ENCODE results near the gene HEATR5A.
"Not testable (repeated sequence)": the region's sequence is repeated elsewhere in the genome, so short reads cannot be mapped to it uniquely, and the experiment has no call there.

The HEATR5A gene

GRCh38 chr14:31420319-31421111 lies at the start of gene HEATR5A:
Gene HEATR5A (minus strand): TSS chr14:31420550. CDS start chr14:31402975, 17,575 bp downstream.
- peak; percentile 97 for DNase-seq

GRCh38 chr14:31466554-31466953 lies 46.2 kb upstream of the HEATR5A start:
- no peak for DNase-seq

DNA sequence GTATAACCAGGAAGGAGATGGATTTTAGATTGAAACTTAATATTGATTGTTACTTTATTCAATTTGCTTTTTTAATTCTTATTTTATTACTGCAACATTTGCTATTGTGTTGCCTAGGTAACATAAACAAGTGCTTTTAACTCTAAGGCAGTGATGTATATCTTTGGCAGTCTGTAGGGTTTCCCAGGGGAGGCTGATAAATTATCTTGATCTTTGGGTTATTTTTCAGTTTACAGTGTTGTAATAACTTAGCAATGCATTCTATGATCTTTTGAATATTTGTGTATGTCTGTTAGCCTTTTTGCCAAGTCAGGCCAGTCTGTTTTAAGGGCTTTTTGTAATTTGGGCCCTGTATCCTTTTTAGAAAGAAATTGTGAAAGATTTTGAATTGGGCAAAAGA lies 44.8 kb upstream of the HEATR5A start:
- DNase-seq: no peak

DNA sequence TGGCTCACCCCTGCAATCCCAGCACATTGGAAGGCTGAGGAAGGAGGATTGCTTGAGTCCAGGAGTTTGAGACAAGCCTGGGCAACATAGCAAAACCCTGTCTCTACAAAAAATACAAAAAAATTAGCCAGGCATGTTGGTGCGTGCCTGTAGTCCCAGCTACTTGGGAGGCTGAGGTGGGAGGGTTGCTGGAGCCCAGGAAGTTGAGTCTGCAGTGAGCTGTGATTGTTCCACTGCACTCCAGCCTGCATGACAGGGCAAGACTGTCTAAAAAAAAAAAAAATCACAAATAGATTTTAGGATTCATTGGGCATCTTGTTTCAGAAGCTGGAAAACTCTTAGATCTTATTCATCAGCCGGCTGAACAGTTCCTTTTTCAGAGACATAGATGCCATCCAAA lies 42.1 kb upstream of the HEATR5A start:
- not testable (repeated sequence) for DNase-seq

DNA sequence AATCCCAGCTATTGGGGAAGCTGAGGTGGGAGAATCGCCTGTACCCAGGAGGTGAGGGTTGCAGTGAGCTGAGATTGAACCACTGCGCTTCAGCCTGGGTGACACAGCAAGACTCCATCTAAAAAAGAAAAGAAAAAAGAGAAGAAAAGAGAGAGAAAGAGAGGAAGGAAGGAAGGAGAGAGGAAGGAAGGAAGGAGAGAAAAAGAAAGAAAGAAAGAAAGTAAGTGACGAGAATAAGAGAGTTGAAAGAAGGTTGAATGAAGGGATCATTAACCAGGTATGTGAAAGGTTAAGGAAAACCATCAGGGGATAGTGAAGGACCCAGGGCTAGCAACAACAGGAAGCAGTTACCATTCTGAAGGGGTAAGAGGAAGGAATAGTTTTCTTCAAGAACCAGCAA lies 41.2 kb upstream of the HEATR5A start:
- DNase-seq: no peak

GRCh38 chr14:31457665-31458659 lies 37.6 kb upstream of the HEATR5A start:
- no peak for DNase-seq

DNA sequence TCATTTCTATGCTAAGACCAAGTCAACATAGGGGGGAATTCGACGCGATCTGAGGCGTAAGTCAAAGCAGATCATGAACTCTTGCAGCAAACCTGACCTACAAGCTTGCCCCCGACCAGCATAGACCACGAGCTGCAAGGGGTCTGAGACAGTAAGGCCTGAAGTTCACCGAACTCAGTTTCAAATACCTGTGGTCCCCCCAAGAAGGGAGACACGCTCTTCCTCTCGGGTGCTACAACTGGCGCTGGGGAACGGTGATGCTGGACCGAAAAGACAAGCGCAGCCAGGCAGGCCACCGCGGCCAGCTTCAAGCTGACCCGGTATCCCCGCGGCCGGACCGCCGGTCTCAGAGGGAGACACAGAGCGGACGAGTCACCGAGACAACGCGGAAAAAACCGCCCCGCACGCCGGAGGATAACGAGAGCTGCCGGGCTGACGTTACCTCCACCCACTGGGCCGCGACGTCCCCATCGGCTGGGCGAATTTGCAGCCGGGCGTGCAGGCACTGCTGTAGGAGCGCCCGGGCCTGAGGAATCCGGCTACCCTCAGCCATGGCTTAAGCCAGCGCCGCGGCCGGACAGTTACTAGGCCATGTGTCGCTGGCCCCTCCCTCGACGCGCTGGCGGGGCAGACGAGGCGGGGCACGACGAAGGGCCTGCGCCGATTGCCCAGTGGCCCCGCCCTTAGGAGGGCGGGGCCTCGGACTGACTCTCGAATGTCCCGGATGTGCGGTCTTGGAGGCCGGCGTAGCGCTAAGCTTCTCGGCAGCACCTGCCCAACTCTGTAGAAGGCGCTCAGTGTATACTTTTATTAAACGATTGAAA lies 36.7 kb upstream of the HEATR5A start, which contains the start of gene DTD2:
DTD2 (minus strand) TSS at position 666 of the 824 bp plus-strand sequence; CDS start at position 553, 113 bp downstream.
- peak; percentile 96 for DNase-seq

DNA sequence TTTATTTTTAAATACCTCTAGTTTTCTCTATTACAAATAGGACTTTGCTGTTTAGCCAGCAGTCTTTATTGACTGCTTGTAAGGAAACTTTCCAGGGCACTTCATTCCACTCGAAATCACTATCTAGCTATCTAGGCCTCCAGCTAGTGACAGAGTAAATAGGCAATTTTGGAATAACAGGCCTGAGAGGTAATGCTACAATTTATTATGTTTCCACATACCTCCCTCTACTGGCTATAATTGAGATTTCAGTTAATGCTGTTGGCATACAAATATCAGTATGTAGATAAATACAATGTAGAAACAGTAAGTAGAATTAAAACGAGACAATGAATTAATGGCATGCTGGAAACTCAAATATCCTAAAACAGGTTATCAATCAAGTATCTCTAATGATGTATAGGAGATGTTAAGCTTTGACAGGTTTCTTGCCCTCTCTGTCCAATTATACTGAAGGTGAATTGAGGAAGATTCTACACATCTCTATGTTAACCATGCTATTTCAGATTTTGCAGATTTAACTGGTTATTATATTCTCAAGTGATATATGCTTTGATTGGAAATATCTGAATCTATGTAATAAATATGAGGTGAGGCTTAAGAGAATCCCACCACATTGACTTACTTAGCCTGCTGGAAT lies 29.7 kb upstream of the HEATR5A start:
- DNase-seq: no peak

- no peak for DNase-seq
These were observed 28.8 kb upstream of the HEATR5A start for GRCh38 chr14:31449136-31449535.

DNA sequence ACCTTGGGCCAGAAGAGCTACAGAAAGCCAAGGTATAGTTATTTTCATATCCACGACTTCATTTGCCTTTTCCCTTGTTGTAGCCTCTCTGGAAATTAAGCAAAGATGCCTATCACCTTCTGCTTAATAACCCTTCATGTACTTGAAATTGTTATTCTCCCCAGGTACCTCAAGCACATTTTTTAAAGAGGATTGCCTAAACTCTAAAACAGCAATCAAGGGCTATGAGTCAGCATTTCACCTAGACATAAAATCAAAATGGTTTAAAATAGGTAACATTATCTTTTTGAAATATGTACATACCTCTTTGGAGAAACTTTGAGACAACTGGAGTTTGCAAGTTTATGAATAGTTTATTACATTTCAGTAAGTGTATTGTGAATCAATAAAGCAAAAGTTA lies 25.4 kb upstream of the HEATR5A start:
- DNase-seq: no peak

DNA sequence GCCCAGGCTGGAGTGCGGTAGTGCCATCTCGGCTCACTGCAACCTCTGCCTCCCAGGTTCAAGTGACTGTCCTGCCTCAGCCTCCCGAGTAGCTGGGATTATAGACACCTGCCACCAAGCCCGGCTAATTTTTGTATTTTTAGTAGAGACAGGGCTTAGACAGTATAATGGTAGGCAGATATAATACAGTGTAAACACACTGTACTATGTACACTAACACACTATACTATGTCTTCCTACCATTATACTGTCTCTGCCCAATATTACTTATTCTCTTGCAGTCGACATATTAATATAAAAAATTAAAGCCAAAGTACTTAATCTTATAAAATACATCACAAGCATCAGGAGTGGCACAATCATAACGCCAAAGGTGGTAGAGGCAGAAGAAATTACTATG lies 21.9 kb upstream of the HEATR5A start:
- DNase-seq: no peak

- no peak for DNase-seq
These were observed 21.1 kb upstream of the HEATR5A start for GRCh38 chr14:31441273-31442111.

- no peak for DNase-seq
These were observed 19.9 kb upstream of the HEATR5A start for GRCh38 chr14:31440280-31440679.

DNA sequence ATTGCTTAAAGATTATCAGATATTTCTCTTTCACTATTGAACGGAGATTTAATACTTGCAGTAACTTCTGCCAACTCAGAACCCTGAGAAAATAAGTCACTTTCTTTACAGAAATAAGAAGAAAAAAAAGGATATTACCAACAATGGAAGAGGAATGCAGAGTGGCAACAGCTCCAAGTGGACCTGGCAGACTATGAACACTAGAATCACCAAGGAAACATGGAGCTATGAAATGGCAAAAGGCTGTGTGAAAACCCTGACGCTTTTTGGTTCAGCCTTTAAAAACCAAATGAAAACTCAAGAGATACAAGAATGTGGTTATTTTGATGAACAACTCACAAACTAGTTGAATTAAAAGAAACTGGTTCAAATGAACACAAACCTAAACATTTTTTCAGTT lies 19.2 kb upstream of the HEATR5A start:
- DNase-seq: no peak

DNA sequence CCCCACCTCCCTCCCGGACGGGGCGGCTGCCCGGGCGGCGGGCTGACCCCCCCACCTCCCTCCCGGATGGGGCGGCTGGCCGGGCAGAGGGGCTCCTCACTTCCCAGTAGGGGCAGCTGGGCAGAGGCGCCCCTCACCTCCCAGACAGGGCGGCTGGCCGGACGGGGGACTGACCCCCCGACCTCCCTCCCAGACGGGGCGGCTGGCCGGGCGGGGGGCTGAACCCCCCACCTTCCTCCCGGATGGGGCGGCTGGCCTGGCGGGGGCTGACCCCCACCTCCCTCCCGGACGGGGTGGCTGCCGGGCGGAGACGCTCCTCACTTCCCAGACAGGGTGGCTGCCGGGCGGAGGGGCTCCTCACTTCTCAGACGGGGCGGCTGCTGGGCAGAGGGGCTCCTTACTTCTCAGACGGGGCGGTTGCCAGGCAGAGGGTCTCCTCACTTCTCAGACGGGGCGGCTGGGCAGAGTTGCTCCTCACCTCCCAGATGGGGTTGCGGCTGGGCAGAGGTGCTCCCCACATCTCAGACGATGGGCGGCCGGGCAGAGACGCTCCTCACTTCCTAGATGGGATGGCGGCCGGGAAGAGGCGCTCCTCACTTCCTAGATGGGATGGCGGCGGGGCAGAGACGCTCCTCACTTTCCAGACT lies 16.8 kb upstream of the HEATR5A start:
- not testable (repeated sequence) for DNase-seq

- no peak for DNase-seq
These were observed 14.9 kb upstream of the HEATR5A start for GRCh38 chr14:31435276-31435675.

- no peak for DNase-seq
These were observed 10.4 kb upstream of the HEATR5A start for GRCh38 chr14:31430634-31431264.

- no peak for DNase-seq
These were observed 9.4 kb upstream of the HEATR5A start for GRCh38 chr14:31429791-31430190.

DNA sequence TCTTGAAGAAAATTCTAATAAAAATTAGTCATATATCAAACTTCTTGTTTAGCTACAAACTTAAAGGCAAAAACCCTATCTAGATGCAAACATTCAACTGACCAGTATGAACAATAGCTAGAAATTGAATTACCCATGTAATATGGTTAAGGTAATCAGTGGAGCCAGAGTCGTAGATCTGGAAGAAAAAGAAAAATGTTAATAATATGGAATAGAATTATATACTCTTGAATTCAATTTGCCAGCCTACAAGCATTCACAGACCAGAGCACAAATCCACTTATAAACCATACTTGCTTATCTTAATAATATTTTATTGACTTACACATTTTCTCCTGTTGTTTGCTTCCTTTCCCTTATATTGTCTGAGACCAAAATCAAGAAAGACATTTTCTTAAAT lies 7.7 kb upstream of the HEATR5A start:
- DNase-seq: no peak

DNA sequence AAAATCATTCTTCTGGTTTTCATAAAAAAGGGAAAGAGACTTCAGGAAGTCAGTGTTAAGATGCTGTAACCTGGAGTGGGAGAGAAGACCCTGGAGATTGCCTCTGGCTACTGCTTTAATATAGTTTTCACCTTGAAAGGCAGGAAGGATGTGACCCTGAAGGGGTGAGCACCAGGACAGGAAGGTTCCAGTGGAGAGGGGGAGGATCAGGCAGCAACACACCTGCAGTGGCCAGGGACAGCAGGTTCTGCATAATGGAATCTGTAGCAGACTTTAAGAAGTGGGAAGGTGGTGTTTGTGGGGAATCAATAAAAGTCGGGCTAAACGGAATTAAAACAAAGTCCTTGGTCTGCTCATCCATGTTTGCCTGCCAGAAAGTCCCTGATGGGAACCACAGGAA lies 6.3 kb upstream of the HEATR5A start:
- no peak for DNase-seq

All from left hindlimb (tissue), 1 donor.